KMS-11 (cell line): Measurements from ENCODE around the gene PRR14.

ENCODE experiments used
- H2AFZ ChIP-seq: fragments of 200-600 bp; sonication (generic); 2 replicates; pipeline ENCODE4 v1.6.1; 2016; ENCODE audit warnings: antibody characterized with exemption, mixed run types, low read depth
- H3K27ac ChIP-seq: fragments of 200-600 bp; sonication (generic); 2 replicates; pipeline ENCODE4 v1.6.1; 2016; ENCODE audit warnings: mild to moderate bottlenecking, mixed run types
- H3K27me3 ChIP-seq: fragments of 200-600 bp; sonication (generic); 2 replicates; pipeline ENCODE4 v1.6.1; 2017; ENCODE audit warnings: mild to moderate bottlenecking, low read depth, mixed run types, moderate library complexity; ENCODE audit not compliant: insufficient read depth
- H3K36me3 ChIP-seq: fragments of 200-600 bp; sonication (generic); 2 replicates; pipeline ENCODE4 v1.6.1; 2017; ENCODE audit warnings: mild to moderate bottlenecking, mixed run types; ENCODE audit not compliant: insufficient read depth
- H3K4me1 ChIP-seq: fragments of 200-600 bp; sonication (generic); 2 replicates; pipeline ENCODE4 v1.6.1; 2016; ENCODE audit warnings: mild to moderate bottlenecking, low read depth, mixed run types; ENCODE audit not compliant: poor library complexity, severe bottlenecking
- H3K4me2 ChIP-seq: fragments of 200-600 bp; sonication (generic); 2 replicates; pipeline ENCODE4 v1.7.0; 2016; ENCODE audit warnings: mild to moderate bottlenecking, mixed run types
- H3K4me3 ChIP-seq: fragments of 200-600 bp; sonication (generic); IDR thresholded peaks from 2 replicates; pipeline ENCODE4 v1.6.1; 2017; ENCODE audit warnings: low read depth, low read length, mixed read lengths; ENCODE audit not compliant: insufficient read depth
- H3K79me2 ChIP-seq: fragments of 200-600 bp; sonication (generic); 2 replicates; pipeline ENCODE4 v1.6.1; 2016; ENCODE audit warnings: low read depth, mixed run types; ENCODE audit not compliant: insufficient read depth
- H3K9ac ChIP-seq: fragments of 200-600 bp; sonication (generic); 2 replicates; pipeline ENCODE4 v1.6.1; 2016; ENCODE audit warnings: mild to moderate bottlenecking, mixed run types
- H4K20me1 ChIP-seq: fragments of 200-600 bp; sonication (generic); 2 replicates; pipeline ENCODE4 v1.6.1; 2016; ENCODE audit warnings: mild to moderate bottlenecking, mixed run types; ENCODE audit not compliant: insufficient read depth
- TF ChIP-seq, protein P1 (sequence below): fragments of 200-600 bp; sonication (generic); conservative IDR thresholded peaks from 2 replicates; pipeline ENCODE4 v1.6.1; 2017; ENCODE audit warnings: low read depth, mild to moderate bottlenecking, antibody characterized with exemption, low read length, moderate library complexity, mixed read lengths

Gene PRR14

GRCh38 chr16:30659507-30660423 is 9.0 kb downstream of the PRR14 start:
- H3K9ac ChIP-seq, result peak overlapping the region; percentile 64
- peak overlapping the region; percentile 83 for H3K4me2 ChIP-seq
- H3K79me2 ChIP-seq, result peaks cover 43% of the 10 kb centered on the region
- peak overlapping the region; percentile 86 for H3K27ac ChIP-seq
- peak overlapping the region; percentile 7 for H3K4me3 ChIP-seq
- peak overlapping the region; percentile 23; the same call in 1 of the 2 replicates for H2AFZ ChIP-seq
- no peaks in the 10 kb centered on the region for H3K27me3 ChIP-seq
- H4K20me1 ChIP-seq, result no peaks in the 10 kb centered on the region; the same call in 1 of the 2 replicates
- peaks cover 48% of the 10 kb centered on the region for H3K4me1 ChIP-seq
- H3K36me3 ChIP-seq, result 0 out of 2 replicates have a peak, but pooled peaks cover 5% of the 10 kb centered on the region
- TF ChIP-seq, protein P1, sequence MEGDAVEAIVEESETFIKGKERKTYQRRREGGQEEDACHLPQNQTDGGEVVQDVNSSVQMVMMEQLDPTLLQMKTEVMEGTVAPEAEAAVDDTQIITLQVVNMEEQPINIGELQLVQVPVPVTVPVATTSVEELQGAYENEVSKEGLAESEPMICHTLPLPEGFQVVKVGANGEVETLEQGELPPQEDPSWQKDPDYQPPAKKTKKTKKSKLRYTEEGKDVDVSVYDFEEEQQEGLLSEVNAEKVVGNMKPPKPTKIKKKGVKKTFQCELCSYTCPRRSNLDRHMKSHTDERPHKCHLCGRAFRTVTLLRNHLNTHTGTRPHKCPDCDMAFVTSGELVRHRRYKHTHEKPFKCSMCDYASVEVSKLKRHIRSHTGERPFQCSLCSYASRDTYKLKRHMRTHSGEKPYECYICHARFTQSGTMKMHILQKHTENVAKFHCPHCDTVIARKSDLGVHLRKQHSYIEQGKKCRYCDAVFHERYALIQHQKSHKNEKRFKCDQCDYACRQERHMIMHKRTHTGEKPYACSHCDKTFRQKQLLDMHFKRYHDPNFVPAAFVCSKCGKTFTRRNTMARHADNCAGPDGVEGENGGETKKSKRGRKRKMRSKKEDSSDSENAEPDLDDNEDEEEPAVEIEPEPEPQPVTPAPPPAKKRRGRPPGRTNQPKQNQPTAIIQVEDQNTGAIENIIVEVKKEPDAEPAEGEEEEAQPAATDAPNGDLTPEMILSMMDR, result peak; percentile 14; the same call in 1 of the 2 replicates

DNA sequence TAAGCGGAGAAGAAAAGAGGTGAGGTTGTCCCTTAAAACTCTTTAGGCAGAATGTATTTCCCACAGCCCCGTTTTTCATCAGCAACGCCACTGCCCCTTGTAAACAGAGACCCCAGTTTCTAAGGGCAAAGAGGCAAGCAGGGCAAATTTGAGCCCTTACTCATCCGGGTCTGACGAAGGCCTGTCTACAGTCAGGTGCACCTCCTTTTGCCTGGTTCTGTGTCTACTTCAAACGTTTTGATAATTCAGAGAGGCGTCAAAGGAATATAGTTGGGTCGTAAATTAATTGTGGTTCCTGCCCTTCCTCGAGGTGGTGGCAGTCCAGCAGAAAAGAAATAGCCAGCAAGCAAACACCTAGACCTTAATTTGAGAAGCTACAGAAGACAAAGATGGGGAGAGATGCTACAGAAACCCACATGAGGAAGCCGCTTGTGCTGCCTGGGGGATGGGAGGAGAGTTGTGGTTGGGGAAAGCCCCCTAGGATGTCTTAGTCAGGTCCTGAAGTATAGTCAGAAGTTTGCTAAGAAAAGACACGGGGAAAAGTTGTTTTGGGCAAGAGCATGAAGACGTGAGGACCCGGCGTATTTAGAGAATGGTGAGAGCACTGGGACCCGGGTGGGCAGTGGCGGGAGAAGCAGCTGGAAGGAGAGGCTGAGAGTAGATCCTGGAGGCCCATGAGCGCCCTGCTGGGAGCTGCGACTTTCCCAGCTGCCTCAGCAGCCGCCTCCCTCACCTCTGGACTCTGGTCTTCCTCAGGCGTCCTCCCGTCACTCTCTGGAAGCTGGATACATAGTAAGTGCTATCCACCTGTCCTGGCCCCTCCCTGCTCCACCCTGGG is 9.9 kb downstream of the PRR14 start:
- H3K4me2 ChIP-seq, result peak overlapping the region; percentile 83
- TF ChIP-seq, protein P1, result no peak
- H3K4me3 ChIP-seq, result no peak overlapping the region
- 0 out of 2 replicates have a peak overlapping the region, but pooled peaks have one; percentile 23 for H2AFZ ChIP-seq
- H3K4me1 ChIP-seq, result peaks cover 45% of the 10 kb centered on the region
- H3K9ac ChIP-seq, result peak overlapping the region; percentile 64
- peaks cover 43% of the 10 kb centered on the region for H3K79me2 ChIP-seq
- no peaks in the 10 kb centered on the region; the same call in 1 of the 2 replicates for H4K20me1 ChIP-seq
- H3K36me3 ChIP-seq, result peaks cover 5% of the 10 kb centered on the region; the same call in 1 of the 2 replicates
- peak overlapping the region; percentile 86 for H3K27ac ChIP-seq
- no peaks in the 10 kb centered on the region for H3K27me3 ChIP-seq

- no peak overlapping the region; the same call in 1 of the 2 replicates for H3K4me2 ChIP-seq
- no peak overlapping the region for H2AFZ ChIP-seq
- H4K20me1 ChIP-seq, result no peaks in the 10 kb centered on the region; the same call in 1 of the 2 replicates
- H3K4me3 ChIP-seq, result no peak overlapping the region
- TF ChIP-seq, protein P1, result no peak
- peaks cover 5% of the 10 kb centered on the region; the same call in 1 of the 2 replicates for H3K36me3 ChIP-seq
- H3K4me1 ChIP-seq, result peaks cover 28% of the 10 kb centered on the region
- no peak overlapping the region for H3K9ac ChIP-seq
- H3K27ac ChIP-seq, result no peak overlapping the region
- peaks cover 43% of the 10 kb centered on the region for H3K79me2 ChIP-seq
- no peaks in the 10 kb centered on the region for H3K27me3 ChIP-seq
Measured at GRCh38 chr16:30662449-30662848, 11.7 kb downstream of the PRR14 start.

DNA sequence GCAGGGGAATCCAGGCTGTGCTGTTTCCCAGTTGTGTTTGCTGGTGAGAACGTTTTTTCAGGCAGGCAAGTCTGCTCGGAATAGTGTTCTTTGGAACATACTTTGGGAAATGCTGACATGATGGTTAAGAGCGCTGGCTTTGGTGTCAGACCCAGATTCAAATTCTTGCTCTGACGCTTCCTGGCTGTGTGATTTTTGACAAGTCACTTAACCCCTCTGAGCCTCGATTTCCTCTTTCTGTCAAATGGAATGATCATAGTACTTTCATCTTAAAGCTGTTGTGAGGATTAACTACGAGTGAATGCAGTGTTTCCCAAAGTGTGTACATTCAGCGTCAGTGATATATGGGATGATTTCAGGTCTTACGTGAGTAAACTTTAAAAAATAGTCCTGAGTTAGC is 12.3 kb downstream of the PRR14 start:
- H3K27ac ChIP-seq, result no peak overlapping the region
- no peak overlapping the region for H3K4me3 ChIP-seq
- no peak overlapping the region; the same call in 1 of the 2 replicates for H3K4me2 ChIP-seq
- peaks cover 28% of the 10 kb centered on the region for H3K4me1 ChIP-seq
- no peaks in the 10 kb centered on the region; the same call in 1 of the 2 replicates for H4K20me1 ChIP-seq
- H3K36me3 ChIP-seq, result peaks cover 5% of the 10 kb centered on the region; the same call in 1 of the 2 replicates
- no peaks in the 10 kb centered on the region for H3K27me3 ChIP-seq
- H2AFZ ChIP-seq, result no peak overlapping the region
- H3K9ac ChIP-seq, result no peak overlapping the region
- H3K79me2 ChIP-seq, result peaks cover 43% of the 10 kb centered on the region
- TF ChIP-seq, protein P1, result no peak
